ENCODE data around the gene HMBS.
A peak's percentile ranks its signal among the peaks of the same experiment; 100 is the strongest.
"Not testable (repeated sequence)": the region's sequence is repeated elsewhere in the genome, so short reads cannot be mapped to it uniquely, and the experiment has no call there.

The HMBS gene

GRCh38 chr11:119057000-119057769 is 27.5 kb upstream of the HMBS start, which contains the start of gene HYOU1:
TSS of gene HYOU1 (minus strand) at chr11:119057205. CDS start at chr11:119056160, 1,045 bp downstream.
- Histone ChIP-seq H4K20me1 (ENCODE audit: insufficient read depth, low read length) (no peaks in the 10 kb centered on the region), H3K27me3 (ENCODE audit: insufficient read depth, low read length) (no peaks in the 10 kb centered on the region), H3K9me3 (ENCODE audit: low read length) (no peaks in the 10 kb centered on the region), H3F3A (ENCODE audit: insufficient read depth, low read length) (no peaks in the 10 kb centered on the region), H3K9me2 (ENCODE audit: low read depth, low read length) (no peaks in the 10 kb centered on the region), H3K79me2 (ENCODE audit: insufficient read depth, low read length) (peaks cover 7% of the 10 kb centered on the region; the same call in 1 of the 2 replicates), H2AFZ (ENCODE audit: low read length) (no peak within 1 kb of the TSS), H3K4me1 (ENCODE audit: insufficient read depth, low read length, severe bottlenecking) (peaks cover 17% of the 10 kb centered on the region), H3K4me3 (ENCODE audit: low read depth, low read length, poor library complexity, severe bottlenecking) (peak within 1 kb of the TSS; percentile 91), H3K4me2 (ENCODE audit: low read length) (peak within 1 kb of the TSS; percentile 98), H3K9ac (ENCODE audit: low read length) (peak within 1 kb of the TSS; percentile 95), H3K27ac (ENCODE audit: low read depth, low read length, poor library complexity, severe bottlenecking) (peak within 1 kb of the TSS; percentile 44), H3K36me3 (ENCODE audit: insufficient read depth, low read length) (peaks cover 36% of the 10 kb centered on the region)
- no peak for TF ChIP-seq EZH2 (IDR thresholded peaks at IDR 0.05; ENCODE audit: borderline replicate concordance, low read length)
- TF ChIP-seq, protein P1, sequence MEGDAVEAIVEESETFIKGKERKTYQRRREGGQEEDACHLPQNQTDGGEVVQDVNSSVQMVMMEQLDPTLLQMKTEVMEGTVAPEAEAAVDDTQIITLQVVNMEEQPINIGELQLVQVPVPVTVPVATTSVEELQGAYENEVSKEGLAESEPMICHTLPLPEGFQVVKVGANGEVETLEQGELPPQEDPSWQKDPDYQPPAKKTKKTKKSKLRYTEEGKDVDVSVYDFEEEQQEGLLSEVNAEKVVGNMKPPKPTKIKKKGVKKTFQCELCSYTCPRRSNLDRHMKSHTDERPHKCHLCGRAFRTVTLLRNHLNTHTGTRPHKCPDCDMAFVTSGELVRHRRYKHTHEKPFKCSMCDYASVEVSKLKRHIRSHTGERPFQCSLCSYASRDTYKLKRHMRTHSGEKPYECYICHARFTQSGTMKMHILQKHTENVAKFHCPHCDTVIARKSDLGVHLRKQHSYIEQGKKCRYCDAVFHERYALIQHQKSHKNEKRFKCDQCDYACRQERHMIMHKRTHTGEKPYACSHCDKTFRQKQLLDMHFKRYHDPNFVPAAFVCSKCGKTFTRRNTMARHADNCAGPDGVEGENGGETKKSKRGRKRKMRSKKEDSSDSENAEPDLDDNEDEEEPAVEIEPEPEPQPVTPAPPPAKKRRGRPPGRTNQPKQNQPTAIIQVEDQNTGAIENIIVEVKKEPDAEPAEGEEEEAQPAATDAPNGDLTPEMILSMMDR (IDR thresholded peaks at IDR 0.05; ENCODE audit: low read length): peak; percentile 11; the same call in 1 of the 2 replicates

DNA sequence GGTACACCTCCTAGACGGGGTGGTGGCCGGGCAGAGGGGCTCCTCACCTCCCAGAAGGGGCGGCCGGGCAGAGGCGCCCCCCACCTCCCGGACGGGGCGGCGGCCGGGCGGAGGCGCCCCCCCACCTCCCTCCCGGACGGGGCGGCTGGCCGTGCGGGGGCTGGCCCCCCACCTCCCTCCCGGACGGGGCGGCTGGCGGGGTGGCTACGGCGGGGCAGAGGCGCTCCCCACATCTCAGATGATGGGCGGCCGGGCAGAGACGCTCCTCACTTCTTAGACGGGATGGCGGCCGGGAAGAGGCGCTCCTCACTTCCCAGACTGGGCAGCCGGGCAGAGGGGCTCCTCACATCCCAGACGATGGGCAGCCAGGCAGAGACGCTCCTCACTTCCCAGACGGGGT is 25.6 kb upstream of the HMBS start:
- peaks cover 16% of the 10 kb centered on the region for H3K36me3 ChIP-seq (ENCODE audit: insufficient read depth, low read length)
- H3K4me3 ChIP-seq (ENCODE audit: low read depth, low read length, poor library complexity, severe bottlenecking); H2AFZ ChIP-seq (ENCODE audit: low read length): not testable (repeated sequence)

GRCh38 chr11:119061256-119061655 is 23.4 kb upstream of the HMBS start:
- Histone ChIP-seq H3K9ac (ENCODE audit: low read length) (no peak overlapping the region), H3K27ac (ENCODE audit: low read depth, low read length, poor library complexity, severe bottlenecking) (no peak overlapping the region), H3K9me3 (ENCODE audit: low read length) (no peaks in the 10 kb centered on the region)

More for the DNA sequence above, 25.6 kb upstream of the HMBS start:
- peaks cover 19% of the 10 kb centered on the region for H3K4me1 ChIP-seq (ENCODE audit: insufficient read depth, low read length, severe bottlenecking)
- not testable (repeated sequence) for H3F3A ChIP-seq (ENCODE audit: insufficient read depth, low read length); H3K4me2 ChIP-seq (ENCODE audit: low read length); H3K9me3 ChIP-seq (ENCODE audit: low read length); H3K9me2 ChIP-seq (ENCODE audit: low read depth, low read length); H3K27me3 ChIP-seq (ENCODE audit: insufficient read depth, low read length); H3K9ac ChIP-seq (ENCODE audit: low read length); H3K79me2 ChIP-seq (ENCODE audit: insufficient read depth, low read length); H4K20me1 ChIP-seq (ENCODE audit: insufficient read depth, low read length); H3K27ac ChIP-seq (ENCODE audit: low read depth, low read length, poor library complexity, severe bottlenecking)

More at GRCh38 chr11:119061256-119061655, 23.4 kb upstream of the HMBS start:
- Histone ChIP-seq H4K20me1 (ENCODE audit: insufficient read depth, low read length) (no peaks in the 10 kb centered on the region), H3K9me2 (ENCODE audit: low read depth, low read length) (no peaks in the 10 kb centered on the region), H3F3A (ENCODE audit: insufficient read depth, low read length) (no peaks in the 10 kb centered on the region), H3K36me3 (ENCODE audit: insufficient read depth, low read length) (no peaks in the 10 kb centered on the region), H3K79me2 (ENCODE audit: insufficient read depth, low read length) (peaks cover 3% of the 10 kb centered on the region; the same call in 1 of the 2 replicates), H3K4me1 (ENCODE audit: insufficient read depth, low read length, severe bottlenecking) (peaks cover 24% of the 10 kb centered on the region), H3K4me2 (ENCODE audit: low read length) (no peak overlapping the region), H3K4me3 (ENCODE audit: low read depth, low read length, poor library complexity, severe bottlenecking) (no peak overlapping the region), H3K27me3 (ENCODE audit: insufficient read depth, low read length) (no peaks in the 10 kb centered on the region), H2AFZ (ENCODE audit: low read length) (no peak overlapping the region)
- TF ChIP-seq, protein P1 (IDR thresholded peaks at IDR 0.05; ENCODE audit: low read length): no peak
- TF ChIP-seq EZH2 (IDR thresholded peaks at IDR 0.05; ENCODE audit: borderline replicate concordance, low read length): no peak
